Measurements from ENCODE around the gene CLTA. TPM values are rescaled to one million over a fixed set of nuclear protein-coding genes. Genes with fewer than 3 reads are reported as not detected.

CLTA gene
- total and polyA plus RNA-seq, 10 of the 15 experiments (the other 5 are each of a cell fraction or from before 2014, with no cell fraction given), result 49.0 to 241 (median 168) TPM

DNA sequence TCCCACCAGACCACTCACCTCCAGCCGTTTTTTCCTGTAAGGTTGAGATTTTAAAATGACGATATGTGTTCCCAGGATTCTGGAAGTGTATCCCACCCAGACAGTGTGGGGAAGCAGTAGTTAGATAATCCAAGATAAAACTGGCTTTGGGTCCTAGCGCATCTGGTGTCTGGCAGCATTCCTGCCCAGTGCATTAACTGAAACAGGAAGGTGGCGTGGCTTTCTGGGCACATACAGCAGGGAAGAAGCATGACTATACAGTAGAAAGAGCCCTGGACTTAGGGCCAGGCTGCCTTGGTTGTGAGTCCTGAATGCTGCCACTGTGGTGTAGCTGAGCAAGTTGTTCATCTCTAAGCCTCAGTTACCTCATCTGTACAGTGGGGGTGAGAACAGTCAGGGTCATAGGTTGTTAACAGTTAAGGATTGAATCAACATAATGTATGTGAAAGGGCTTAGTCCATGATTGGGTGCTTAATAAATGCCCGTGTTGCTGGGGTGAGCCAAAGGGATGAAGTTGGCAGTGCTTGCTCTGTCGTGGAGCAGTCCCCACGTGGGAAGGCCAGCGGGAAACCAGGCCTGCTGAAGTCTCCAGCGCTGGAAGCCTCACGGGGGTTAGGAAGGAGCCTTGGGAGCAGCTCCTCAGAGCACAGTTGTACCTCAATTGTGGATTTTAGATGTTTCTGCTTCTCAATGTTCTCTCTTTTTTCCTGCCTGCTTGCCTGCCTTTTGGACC lies 18.0 kb downstream of the CLTA start (continued):
- TF ChIP-seq ZBTB33 (IDR thresholded peaks at IDR 0.05) (no peak), RB1 (IDR thresholded peaks at IDR 0.05; ENCODE audit: borderline replicate concordance) (no peak), CBFB (IDR thresholded peaks at IDR 0.05; ENCODE audit: low read depth) (no peak), RAD51 (IDR thresholded peaks at IDR 0.05) (no peak), ZNF207 (IDR thresholded peaks at IDR 0.05; ENCODE audit: borderline replicate concordance) (no peak), EED (IDR thresholded peaks at IDR 0.05; ENCODE audit: low read depth) (no peak), SUPT20H (IDR thresholded peaks at IDR 0.05; ENCODE audit: borderline replicate concordance, control insufficient read depth, low read depth, low read length) (no peak)
- TF ChIP-seq, protein P1, sequence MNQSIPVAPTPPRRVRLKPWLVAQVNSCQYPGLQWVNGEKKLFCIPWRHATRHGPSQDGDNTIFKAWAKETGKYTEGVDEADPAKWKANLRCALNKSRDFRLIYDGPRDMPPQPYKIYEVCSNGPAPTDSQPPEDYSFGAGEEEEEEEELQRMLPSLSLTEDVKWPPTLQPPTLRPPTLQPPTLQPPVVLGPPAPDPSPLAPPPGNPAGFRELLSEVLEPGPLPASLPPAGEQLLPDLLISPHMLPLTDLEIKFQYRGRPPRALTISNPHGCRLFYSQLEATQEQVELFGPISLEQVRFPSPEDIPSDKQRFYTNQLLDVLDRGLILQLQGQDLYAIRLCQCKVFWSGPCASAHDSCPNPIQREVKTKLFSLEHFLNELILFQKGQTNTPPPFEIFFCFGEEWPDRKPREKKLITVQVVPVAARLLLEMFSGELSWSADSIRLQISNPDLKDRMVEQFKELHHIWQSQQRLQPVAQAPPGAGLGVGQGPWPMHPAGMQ (IDR thresholded peaks at IDR 0.05; ENCODE audit: borderline replicate concordance), result no peak

DNA sequence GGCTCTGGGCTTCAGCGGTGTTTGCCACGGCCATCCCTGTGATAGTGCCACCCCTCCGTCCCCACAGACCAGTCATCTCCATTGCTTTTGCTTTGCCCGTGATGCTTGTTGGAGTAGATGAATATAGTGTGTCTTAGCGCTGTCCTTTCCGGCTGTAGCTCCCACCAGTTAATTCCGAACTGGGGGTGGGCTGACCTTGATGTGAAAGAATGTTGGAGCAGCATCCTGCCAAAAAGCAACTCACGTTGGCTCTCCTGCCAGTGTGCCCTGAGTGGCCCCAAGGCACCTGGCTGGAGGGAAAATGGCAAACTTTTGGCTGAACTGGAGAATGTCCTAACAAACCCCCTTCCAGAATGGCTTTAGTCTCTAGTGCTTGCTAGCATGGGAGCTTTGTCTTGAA lies 20.0 kb downstream of the CLTA start:
- Histone ChIP-seq H4K20me1 (ENCODE audit: control insufficient read depth, insufficient read depth) (peaks cover 12% of the 10 kb centered on the region; the same call in 1 of the 2 replicates), H2AFZ (ENCODE audit: control insufficient read depth, low read depth, low read length) (no peak overlapping the region), H3K27me3 (replicated peaks in 1 of 2; ENCODE audit: control insufficient read depth in 2 of 2, insufficient read depth in 2 of 2, low read length in 1 of 2) (no peaks in the 10 kb centered on the region), H3K4me2 (ENCODE audit: control insufficient read depth, insufficient read depth) (no peak overlapping the region), H3K9me3 (replicated peaks; ENCODE audit: control insufficient read depth, insufficient read depth, low read length) (no peaks in the 10 kb centered on the region), H3K4me3 (no peak overlapping the region), H3K9ac (ENCODE audit: control insufficient read depth, insufficient read depth, low read length) (no peak overlapping the region), H3K4me1 (ENCODE audit: control insufficient read depth, insufficient read depth, low read length) (peaks cover 3% of the 10 kb centered on the region; the same call in 1 of the 2 replicates), H3K36me3 (ENCODE audit: control insufficient read depth in 2 of 2, insufficient read depth in 2 of 2, low read length in 1 of 2) (peaks cover 19 to 53% of the 10 kb centered on the region in 2 experiments), H3K27ac (ENCODE audit: control insufficient read depth, insufficient read depth) (no peak overlapping the region), H3K79me2 (ENCODE audit: control insufficient read depth, insufficient read depth, low read length) (peaks cover 6% of the 10 kb centered on the region)
- no TSS peak for BruUV-seq (replicated peaks)
- in situ Hi-C loops (cut with MboI), result no loop called here
- intact Hi-C loops (cut with micrococcal nuclease; ENCODE audit: unreplicated experiment), result no loop called here
- DNase-seq (ENCODE audit: low read depth, low spot score) (no peak), FAIRE-seq (no peak), ATAC-seq (no peak)
- WGBS (ENCODE audit: insufficient coverage, insufficient replicate concordance, low lambda C conversion rate, missing lambda C conversion rate), result 96% methylated on average over 8 of the region's 8 CpGs
- SMC1A ChIA-PET (ENCODE audit: uncharacterized antibody, unreplicated experiment), result interaction anchor here (2.4 kb wide), 1 partner anchor 8 kb away, joined by 8 read pairs; no protein-coding TSS in a partner anchor
- POLR2A ChIA-PET, result interaction anchor here (0.5 to 1.5 kb wide), 3 partner anchors 17 to 392 kb away, joined by 3 to 6 read pairs (median 4); no protein-coding TSS in a partner anchor
- CTCF ChIA-PET, result interaction anchor here (1.1 kb wide), 1 partner anchor 20 kb away, joined by 5 read pairs; the partner anchor contains the start of gene CLTA
- RAD21 ChIA-PET (ENCODE audit: unreplicated experiment), result no interaction called here
- TF ChIP-seq DPF2 (IDR thresholded peaks at IDR 0.05), result no peak
- no peak for TF ChIP-seq IRF4 (IDR thresholded peaks at IDR 0.05; ENCODE audit: low read depth, low read length)
- TF ChIP-seq ASH2L (IDR thresholded peaks at IDR 0.05; ENCODE audit: borderline replicate concordance, low read depth), result no peak
- no peak for TF ChIP-seq PBX3 (IDR thresholded peaks at IDR 0.05; ENCODE audit: insufficient replicate concordance, low read depth, low read length)
- no peak for TF ChIP-seq ESRRA (IDR thresholded peaks at IDR 0.05; ENCODE audit: low read length)
- TF ChIP-seq, protein P2, sequence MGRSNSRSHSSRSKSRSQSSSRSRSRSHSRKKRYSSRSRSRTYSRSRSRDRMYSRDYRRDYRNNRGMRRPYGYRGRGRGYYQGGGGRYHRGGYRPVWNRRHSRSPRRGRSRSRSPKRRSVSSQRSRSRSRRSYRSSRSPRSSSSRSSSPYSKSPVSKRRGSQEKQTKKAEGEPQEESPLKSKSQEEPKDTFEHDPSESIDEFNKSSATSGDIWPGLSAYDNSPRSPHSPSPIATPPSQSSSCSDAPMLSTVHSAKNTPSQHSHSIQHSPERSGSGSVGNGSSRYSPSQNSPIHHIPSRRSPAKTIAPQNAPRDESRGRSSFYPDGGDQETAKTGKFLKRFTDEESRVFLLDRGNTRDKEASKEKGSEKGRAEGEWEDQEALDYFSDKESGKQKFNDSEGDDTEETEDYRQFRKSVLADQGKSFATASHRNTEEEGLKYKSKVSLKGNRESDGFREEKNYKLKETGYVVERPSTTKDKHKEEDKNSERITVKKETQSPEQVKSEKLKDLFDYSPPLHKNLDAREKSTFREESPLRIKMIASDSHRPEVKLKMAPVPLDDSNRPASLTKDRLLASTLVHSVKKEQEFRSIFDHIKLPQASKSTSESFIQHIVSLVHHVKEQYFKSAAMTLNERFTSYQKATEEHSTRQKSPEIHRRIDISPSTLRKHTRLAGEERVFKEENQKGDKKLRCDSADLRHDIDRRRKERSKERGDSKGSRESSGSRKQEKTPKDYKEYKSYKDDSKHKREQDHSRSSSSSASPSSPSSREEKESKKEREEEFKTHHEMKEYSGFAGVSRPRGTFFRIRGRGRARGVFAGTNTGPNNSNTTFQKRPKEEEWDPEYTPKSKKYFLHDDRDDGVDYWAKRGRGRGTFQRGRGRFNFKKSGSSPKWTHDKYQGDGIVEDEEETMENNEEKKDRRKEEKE (IDR thresholded peaks at IDR 0.05), result no peak
- no peak for TF ChIP-seq CHD4 (IDR thresholded peaks at IDR 0.05)
- no peak for TF ChIP-seq NR2C2 (IDR thresholded peaks at IDR 0.05; ENCODE audit: borderline replicate concordance, control insufficient read depth, insufficient read length, low read depth)
